H1 (cell line): ENCODE measurements around the gene KRT80. TPM values are rescaled to one million over a fixed set of nuclear protein-coding genes. Genes with fewer than 3 reads are reported as not detected.

ENCODE experiments used
- CTCF ChIA-PET: fragments of 300-600 bp; sonication (Branson Sonifier 250); formaldehyde crosslinking; loops from one replicate; lab custom pipeline; 2021; ENCODE audit not compliant: partially characterized antibody; lab: Charles Lee
- POLR2A ChIA-PET: fragments of 300-600 bp; sonication (Branson Sonifier 250); formaldehyde crosslinking; loops from one replicate; lab custom pipeline; 2021; ENCODE audit warnings: inconsistent platforms; ENCODE audit not compliant: partially characterized antibody; lab: Charles Lee
- DNase-seq, 2 experiments: peaks; one replicate each; pipeline versions ENCODE4 v3.0.0 to v3.0.0-alpha.2; 2010 to 2022; ENCODE audit warnings: low spot score in 2 of 2, low read depth in 1 of 2, mixed read lengths in 1 of 2
- FAIRE-seq: peaks from 2 replicates; lab custom pipeline; 2011; peaks lifted over from hg19 to GRCh38; lab: Jason Lieb, UNC
- H2AFZ ChIP-seq: 2 replicates; pipeline ENCODE4 v1.8.1; 2012; ENCODE audit warnings: low read length, inconsistent platforms
- H2AK5ac ChIP-seq: 2 replicates; pipeline ENCODE4 v1.6.1; 2013; ENCODE audit warnings: low read depth, low read length
- H2BK120ac ChIP-seq: replicated peaks from 2 replicates; pipeline ENCODE3; 2013; ENCODE audit warnings: low read depth, low read length, inconsistent platforms
- H2BK12ac ChIP-seq: 2 replicates; pipeline ENCODE4 v1.6.1; 2013; ENCODE audit warnings: low read depth, low read length
- H2BK15ac ChIP-seq: 2 replicates; pipeline ENCODE4 v1.6.1; 2013; ENCODE audit warnings: low read length
- H2BK20ac ChIP-seq: 2 replicates; pipeline ENCODE4 v1.6.1; 2013; ENCODE audit warnings: low read length
- H2BK5ac ChIP-seq: 2 replicates; pipeline ENCODE4 v1.6.1; 2013; ENCODE audit warnings: low read depth, low read length
- H3K14ac ChIP-seq: 2 replicates; pipeline ENCODE4 v1.6.1; 2013; ENCODE audit warnings: inconsistent platforms; ENCODE audit not compliant: insufficient read length
- H3K18ac ChIP-seq: 2 replicates; pipeline ENCODE4 v1.6.1; 2013; ENCODE audit warnings: low read length; ENCODE audit errors: extremely low read depth
- H3K23ac ChIP-seq: 2 replicates; pipeline ENCODE4 v1.6.1; 2013; ENCODE audit warnings: inconsistent platforms; ENCODE audit not compliant: insufficient read length
- H3K23me2 ChIP-seq: 2 replicates; pipeline ENCODE4 v1.6.1; 2013; ENCODE audit warnings: low read depth, low read length
- H3K27ac ChIP-seq: 2 replicates; pipeline ENCODE4 v1.6.1; 2011; ENCODE audit warnings: low read depth, low read length, inconsistent platforms
- H3K27me3 ChIP-seq, 4 experiments: replicated peaks in 1 of 4; 1 replicate in 1 of 4; 2 replicates in 3 of 4; pipeline versions ENCODE4 v1.6.1 to v1.8.1; 2011 to 2013; ENCODE audit warnings: low read length in 3 of 4, mild to moderate bottlenecking in 3 of 4, inconsistent platforms in 2 of 4, mixed read lengths in 2 of 4, moderate library complexity in 1 of 4; ENCODE audit not compliant: control insufficient read depth in 3 of 4, insufficient read depth in 3 of 4; ENCODE audit errors: extremely low read depth in 1 of 4
- H3K36me3 ChIP-seq, 4 experiments: 2 replicates each; pipeline versions ENCODE4 v1.6.1 to v1.8.1; 2011 to 2013; ENCODE audit warnings: mild to moderate bottlenecking in 4 of 4, low read length in 3 of 4, moderate library complexity in 2 of 4, control low read depth in 1 of 4, inconsistent platforms in 1 of 4; ENCODE audit not compliant: insufficient read depth in 4 of 4, control insufficient read depth in 2 of 4
- H3K4ac ChIP-seq: replicated peaks from 2 replicates; pipeline ENCODE3; 2013; ENCODE audit warnings: low read length, low read depth, mixed read lengths, inconsistent platforms; ENCODE audit not compliant: insufficient read length
- H3K4me1 ChIP-seq, 4 experiments: replicated peaks in 1 of 4; 1 replicate in 1 of 4; 2 replicates in 3 of 4; pipeline versions ENCODE4 v1.6.1 to v1.8.1; 2011 to 2013; ENCODE audit warnings: low read length in 3 of 4, inconsistent platforms in 2 of 4, mixed read lengths in 1 of 4; ENCODE audit not compliant: insufficient read depth in 4 of 4, control insufficient read depth in 3 of 4
- H3K4me2 ChIP-seq, 2 experiments: 2 replicates each; pipeline versions ENCODE4 v1.6.1 to v1.8.1; 2011 to 2013; ENCODE audit warnings: low read depth in 2 of 2, low read length in 2 of 2, control low read depth in 1 of 2, inconsistent platforms in 1 of 2, mild to moderate bottlenecking in 1 of 2; ENCODE audit not compliant: insufficient read depth in 1 of 2
- H3K4me3 ChIP-seq, 4 experiments: fragments of 200-600, 300-600 bp in 1 of 4; sonication (generic), shearing (Covaris generic), sonication (Bioruptor Twin) in 1 of 4; 2 replicates each; pipeline versions ENCODE4 v1.5.1 to v1.8.1; 2011 to 2016; ENCODE audit warnings: low read length in 4 of 4, low read depth in 3 of 4, control low read depth in 2 of 4, inconsistent platforms in 2 of 4, mild to moderate bottlenecking in 2 of 4, mixed read lengths in 1 of 4, moderate library complexity in 1 of 4; ENCODE audit not compliant: insufficient read depth in 2 of 4; ENCODE audit errors: extremely low read depth in 1 of 4
- H3K56ac ChIP-seq: replicated peaks from 2 replicates; pipeline ENCODE3; 2013; ENCODE audit warnings: low read depth, mild to moderate bottlenecking, mixed read lengths, low read length, inconsistent platforms; ENCODE audit not compliant: insufficient read length
- H3K79me1 ChIP-seq: 2 replicates; pipeline ENCODE4 v1.6.1; 2013; ENCODE audit warnings: low read depth, low read length, control low read depth
- H3K79me2 ChIP-seq, 2 experiments: 2 replicates each; pipeline versions ENCODE4 v1.6.1 to v1.8.1; 2012 to 2013; ENCODE audit warnings: low read length in 2 of 2, mild to moderate bottlenecking in 2 of 2, inconsistent platforms in 1 of 2; ENCODE audit not compliant: insufficient read depth in 2 of 2, control insufficient read depth in 1 of 2
- H3K9ac ChIP-seq, 4 experiments: replicated peaks in 1 of 4; 1 replicate in 1 of 4; 2 replicates in 3 of 4; pipeline versions ENCODE4 v1.6.1 to v1.8.1; 2011 to 2013; ENCODE audit warnings: low read depth in 3 of 4, low read length in 3 of 4, control low read depth in 2 of 4, mild to moderate bottlenecking in 2 of 4, moderate library complexity in 2 of 4, inconsistent platforms in 1 of 4; ENCODE audit errors: extremely low read depth in 1 of 4
- H3K9me3 ChIP-seq, 2 experiments: 2 replicates each; pipeline versions ENCODE4 v1.6.1 to v1.8.1; 2012 to 2013; ENCODE audit warnings: mild to moderate bottlenecking in 2 of 2, moderate library complexity in 2 of 2, control low read depth in 1 of 2, inconsistent platforms in 1 of 2, low read depth in 1 of 2, low read length in 1 of 2, mixed read lengths in 1 of 2; ENCODE audit not compliant: insufficient read depth in 2 of 2
- H4K20me1 ChIP-seq, 2 experiments: replicated peaks in 1 of 2; 2 replicates each; pipeline versions ENCODE3 to v1.8.1; 2011 to 2013; ENCODE audit warnings: inconsistent platforms in 2 of 2, low read length in 2 of 2, mild to moderate bottlenecking in 1 of 2; ENCODE audit not compliant: insufficient read depth in 2 of 2, control insufficient read depth in 1 of 2
- H4K5ac ChIP-seq: 2 replicates; pipeline ENCODE4 v1.6.1; 2013; ENCODE audit warnings: low read length, low read depth, mixed read lengths, inconsistent platforms; ENCODE audit not compliant: insufficient read length
- H4K8ac ChIP-seq: 2 replicates; pipeline ENCODE4 v1.8.0; 2013; ENCODE audit warnings: mild to moderate bottlenecking, moderate library complexity, low read length, inconsistent platforms; ENCODE audit not compliant: insufficient read depth; ENCODE audit errors: extremely low read depth
- H4K91ac ChIP-seq: replicated peaks from 2 replicates; pipeline ENCODE3; 2013; ENCODE audit warnings: low read length, mixed read lengths, inconsistent platforms; ENCODE audit not compliant: insufficient read length
- ATF2 ChIP-seq: IDR thresholded peaks from 2 replicates; pipeline ENCODE4 v1.6.1; 2012; ENCODE audit warnings: low read length, inconsistent platforms
- BRCA1 ChIP-seq: IDR thresholded peaks from 2 replicates; pipeline ENCODE4 v1.6.1; 2012; ENCODE audit warnings: low read depth, low read length, improper control_type of control experiment
- CEBPB ChIP-seq: IDR thresholded peaks from 2 replicates; pipeline ENCODE4 v1.6.1; 2012; ENCODE audit warnings: low read depth, low read length
- CHD2 ChIP-seq: IDR thresholded peaks from 2 replicates; pipeline ENCODE4 v1.6.1; 2012; ENCODE audit warnings: low read length, improper control_type of control experiment
- CREB1 ChIP-seq: IDR thresholded peaks from 2 replicates; pipeline ENCODE4 v1.6.1; 2012; ENCODE audit warnings: inconsistent platforms
- RFX5 ChIP-seq: IDR thresholded peaks from 2 replicates; pipeline ENCODE4 v1.6.1; 2011; ENCODE audit warnings: low read depth, low read length, improper control_type of control experiment, borderline replicate concordance
- SIN3A ChIP-seq, 2 experiments: IDR thresholded peaks in 1 of 2; conservative IDR thresholded peaks in 1 of 2; 2 replicates each; pipeline ENCODE4 v1.6.1; 2011 to 2012; ENCODE audit warnings: low read length in 2 of 2, improper control_type of control experiment in 1 of 2, low read depth in 1 of 2, mild to moderate bottlenecking in 1 of 2
- SP2 ChIP-seq: IDR thresholded peaks from 2 replicates; pipeline ENCODE4 v1.6.1; 2012; ENCODE audit warnings: mild to moderate bottlenecking, low read length, inconsistent platforms
- SP4 ChIP-seq: IDR thresholded peaks from 2 replicates; pipeline ENCODE4 v1.6.1; 2012; ENCODE audit warnings: low read length, inconsistent platforms
- TBP ChIP-seq: IDR thresholded peaks from 2 replicates; pipeline ENCODE4 v1.6.1; 2011; ENCODE audit warnings: low read depth, low read length, improper control_type of control experiment
- TCF12 ChIP-seq: IDR thresholded peaks from 2 replicates; pipeline ENCODE4 v1.6.1; 2011; ENCODE audit warnings: low read depth, mild to moderate bottlenecking, low read length
- USF2 ChIP-seq: IDR thresholded peaks from 2 replicates; pipeline ENCODE4 v1.6.1; 2011; ENCODE audit warnings: low read length, improper control_type of control experiment
- WGBS, 2 experiments: shearing (Covaris generic) in 1 of 2; methylation state at CpG; one replicate each; pipeline versions ENCODE4 v1.1.6 to v1.1.7; 2013 to 2015; ENCODE audit warnings: low lambda C conversion rate in 2 of 2, mixed read lengths in 2 of 2, inconsistent platforms in 1 of 2, low coverage in 1 of 2, missing lambda C conversion rate in 1 of 2; ENCODE audit not compliant: insufficient replicate concordance in 2 of 2, insufficient coverage in 1 of 2, insufficient read length in 1 of 2; ENCODE audit errors: extremely low coverage in 1 of 2, missing lambda C conversion rate in 1 of 2; 5-methylcytosine and 5-hydroxymethylcytosine counted together
- polyA plus RNA-seq, 7 experiments: library from polyadenylated mRNA; depleted of rRNA in 3 of 7; stranded (reverse) in 5 of 7; unstranded in 2 of 7; fragments of >200 nt in 5 of 7; fragments of 200-250 nt in 2 of 7; gene quantifications; 1 replicate in 5 of 7; 2 replicates in 1 of 7; 4 replicates in 1 of 7; pipeline versions ENCODE4 v1.2.1 to v1.2.3, GENCODE V29; 2011 to 2013; ENCODE audit warnings: missing spikeins in 2 of 7, mixed read lengths in 2 of 7
- total RNA-seq: library from RNA; stranded (reverse); fragmentation: NEBNext Ultra II Directional; extraction: Animal tissue kit (Norgen Biotek cat#: 25700); gene quantifications from 2 replicates; pipeline ENCODE4 v1.2.1, GENCODE V29; 2021

The KRT80 gene
- total and polyA plus RNA-seq, 2 of the 8 experiments (the other 6 are each of a cell fraction or from before 2014, with no cell fraction given): 0.05 TPM; not detected in 1

- no peak overlapping the region for H2AK5ac ChIP-seq
- no peaks in the 10 kb centered on the region for H3K36me3 ChIP-seq
- H3K4ac ChIP-seq: no peak overlapping the region
- H2BK120ac ChIP-seq: no peak overlapping the region
- H2BK15ac ChIP-seq: peak overlapping the region; percentile 10; the same call in 1 of the 2 replicates
- H3K9me3 ChIP-seq: no peaks in the 10 kb centered on the region
- H3K79me2 ChIP-seq: no peaks in the 10 kb centered on the region
- no peak overlapping the region for H3K27ac ChIP-seq
- ChIA-PET CTCF (interaction anchor here (0.7 to 3.5 kb wide), 20 partner anchors 10 to 770 kb away, joined by 3 to 26 read pairs (median 4); no protein-coding TSS in a partner anchor), POLR2A (no interaction called here)
- peaks cover 5 to 23% (median 11%) of the 10 kb centered on the region in 4 experiments for H3K4me1 ChIP-seq
- FAIRE-seq (no peak), DNase-seq (no peak)
- no peaks in the 10 kb centered on the region for H3K79me1 ChIP-seq
- peaks cover 0 to 2% of the 10 kb centered on the region in 2 experiments for H4K20me1 ChIP-seq
- 78% methylated on average over 5 of the region's 5 CpGs; no CpG with 5 or more reads in 1 of the 2 experiments for WGBS, 2 experiments
- H2BK5ac ChIP-seq: 0 out of 2 replicates have a peak overlapping the region, but pooled peaks have one; percentile 35
- no peak overlapping the region; the same call in 1 of the 2 replicates for H3K18ac ChIP-seq
- no peak overlapping the region for H4K5ac ChIP-seq
- no peak overlapping the region for H3K56ac ChIP-seq
- peaks cover 0 to 4% (median 2%) of the 10 kb centered on the region in 4 experiments; a peak in 2 of 7 replicates for H3K27me3 ChIP-seq
- no peak overlapping the region; a peak in 2 of 7 replicates for H3K9ac ChIP-seq
- H3K4me2 ChIP-seq: peak overlapping the region; percentile 0 to 70; a peak in 2 of 4 replicates
- H3K23ac ChIP-seq: no peak overlapping the region
- H4K91ac ChIP-seq: no peak overlapping the region
- 0 out of 2 replicates have a peak overlapping the region, but pooled peaks have one; percentile 40 for H2AFZ ChIP-seq
- no peaks in the 10 kb centered on the region; the same call in 1 of the 2 replicates for H3K23me2 ChIP-seq
- no peak overlapping the region for H4K8ac ChIP-seq
- H2BK20ac ChIP-seq: no peak overlapping the region
- peak overlapping the region; percentile 75 for H2BK12ac ChIP-seq
- no peak overlapping the region for H3K14ac ChIP-seq
- no peak overlapping the region for H3K4me3 ChIP-seq
- no peak for TF ChIP-seq CREB1
- no peak for TF ChIP-seq CHD2
- TF ChIP-seq ATF2: no peak
- TF ChIP-seq CEBPB: no peak
- no peak for TF ChIP-seq BRCA1
- TF ChIP-seq SP4: no peak
- TF ChIP-seq USF2: no peak
- TF ChIP-seq TCF12: no peak
- no peak for TF ChIP-seq SP2
- no peak for TF ChIP-seq TBP
- TF ChIP-seq SIN3A (conservative IDR thresholded peaks at IDR 0.05 in 1 of 2, IDR thresholded peaks at IDR 0.05 in 1 of 2; ENCODE audit: low read depth in 1 of 2, low read length in 2 of 2): no peak
- TF ChIP-seq RFX5: no peak
Observed at GRCh38 chr12:52152905-52153317, 38.9 kb downstream of the KRT80 start.
